Ovary (tissue), 9 donors: ENCODE measurements around the gene NFE2L3. TPM values are rescaled to one million over a fixed set of nuclear protein-coding genes. Genes with fewer than 3 reads are reported as not detected.
"Not testable (repeated sequence)": the region's sequence is repeated elsewhere in the genome, so short reads cannot be mapped to it uniquely, and the experiment has no call there.

Experiments used
- DNase-seq, 5 donors: peaks; one replicate each; pipeline ENCODE4 v3.0.0-alpha.2; 2019 to 2020
- H3K27ac ChIP-seq, 2 donors: fragments of 200-600 bp; one replicate each; pipeline versions ENCODE4 v1.5.1 to v1.8.0; 2019 to 2022
- H3K27me3 ChIP-seq: fragments of 200-600 bp; one replicate; pipeline ENCODE4 v1.8.0; 2022
- H3K36me3 ChIP-seq: fragments of 200-600 bp; sonication (generic); one replicate; pipeline ENCODE4 v1.5.1; 2019
- H3K4me1 ChIP-seq: one replicate; pipeline ENCODE4 v1.8.1; 2013; ENCODE audit warnings: mild to moderate bottlenecking, moderate library complexity; ENCODE audit not compliant: insufficient read depth
- H3K4me3 ChIP-seq: fragments of 200-600 bp; sonication (generic); one replicate; pipeline ENCODE4 v1.5.1; 2017
- H3K9me3 ChIP-seq, 2 donors: fragments of 200-600 bp in 1 of 2; sonication (generic) in 1 of 2; one replicate each; pipeline versions ENCODE4 v1.5.1 to v1.8.1; 2013 to 2019; ENCODE audit warnings: mild to moderate bottlenecking in 1 of 2, moderate library complexity in 1 of 2
- EP300 ChIP-seq: sonication (generic); formaldehyde crosslinking; IDR thresholded peaks from one replicate; pipeline ENCODE4 v1.6.1; 2017; ENCODE audit warnings: antibody characterized with exemption
- POLR2A ChIP-seq: fragments of 450-650 bp; IDR thresholded peaks from one replicate; pipeline ENCODE4 v1.6.1; 2017; ENCODE audit warnings: antibody characterized with exemption, mild to moderate bottlenecking, moderate library complexity
- WGBS, 3 donors: extraction: QIAGEN DNeasy Blood & Tissue Kit in 1 of 3; methylation state at CpG; one replicate each; pipeline versions ENCODE4 v1.1.5 to v1.1.7; 2013 to 2017; 5-methylcytosine and 5-hydroxymethylcytosine counted together
- intact Hi-C, 4 donors: fragments of 100-400 bp; cut with DNase I; formaldehyde crosslinking; loops; one replicate each; pipeline versions ENCODE4 v1.11.0 to v1.15.1; 2022 to 2023
- polyA plus RNA-seq, 2 donors: library from polyadenylated mRNA; stranded (reverse); fragments of 200-250 nt in 1 of 2; fragments of 350-450 nt in 1 of 2; fragmentation: Illumina TruSeq in 1 of 2; extraction: RNeasy Lipid Tissue Mini Kit (QIAGEN cat#74804) in 1 of 2; gene quantifications; one replicate each; pipeline ENCODE4 v1.2.3, GENCODE V29; 2013 to 2014
- total RNA-seq, 7 donors: library from RNA; depleted of rRNA in 2 of 7; stranded (reverse); fragments of >200 nt in 2 of 7; fragmentation: NEBNext Ultra II Directional in 3 of 7; extraction: Animal tissue kit (Norgen Biotek cat#: 25700) in 3 of 7; gene quantifications; one replicate each; pipeline versions ENCODE4 v1.1.0 to v1.2.4, GENCODE V29; 2016 to 2023
- TF ChIP-seq, protein P1 (sequence below), 3 donors: fragments of 450-650 bp in 2 of 3; fragments of 200-600 bp in 1 of 3; IDR thresholded peaks; one replicate each; pipeline versions ENCODE4 v1.5.1 to v1.8.0; 2016 to 2022; ENCODE audit warnings: antibody characterized with exemption in 3 of 3, mild to moderate bottlenecking in 1 of 3
- donor health status: DM: no; HTN: no; CAD: no; lungs with moderate emphysema.
- donor health status: DM: no; HTN: no; CAD: no.
- donor health status: Bipolar disorder and iron deficiency.
- donor health status: DM: yes; HTN: yes; CAD: no.
- donor health status: DM: no; HTN: no; CAD: no.
- donor health status: DM: yes; HTN: yes; CAD: no.

The NFE2L3 gene
- total and polyA plus RNA-seq, 9 donors = 0.45 to 6.1 (median 1.1) TPM

DNA sequence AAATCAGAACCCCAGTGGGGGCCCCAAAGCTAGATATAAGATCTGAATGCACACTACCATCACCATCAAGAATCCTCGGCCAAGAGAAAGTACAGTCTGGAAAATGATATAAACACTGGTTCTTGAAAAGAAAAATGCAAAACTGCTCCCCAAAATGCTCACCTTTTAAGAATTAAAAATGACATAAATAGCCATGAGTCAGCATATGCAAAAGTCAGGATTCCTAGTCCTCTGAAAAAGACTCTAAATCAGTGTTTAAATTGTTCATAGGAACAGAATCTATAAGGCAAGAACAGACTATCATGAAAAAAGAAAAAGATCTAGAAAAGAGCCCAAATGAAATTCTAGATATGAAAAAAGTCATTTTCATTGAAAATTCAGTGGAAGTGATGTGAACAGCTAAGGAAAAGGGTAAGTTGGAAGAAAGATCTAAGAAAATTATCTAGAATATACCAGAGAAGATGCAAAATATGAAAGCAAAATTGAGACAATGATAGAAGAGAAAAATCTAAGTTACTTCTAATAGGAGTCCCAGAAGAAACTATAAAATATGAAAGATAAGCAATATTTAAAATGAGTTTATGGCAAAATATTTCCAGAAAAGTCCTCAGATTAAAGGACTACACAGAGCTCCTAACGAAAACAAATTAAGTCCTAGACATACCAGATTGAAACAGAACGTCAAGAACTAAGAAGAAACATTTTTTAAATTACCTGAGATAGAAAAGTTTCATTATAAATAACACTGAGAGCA, 29.7 kb downstream of the NFE2L3 start:
- DNase-seq = no peak
- intact Hi-C loops = no loop called here
- Histone ChIP-seq H3K27ac (no peak overlapping the region), H3K4me1 (no peaks in the 10 kb centered on the region), H3K4me3 (no peak overlapping the region), H3K27me3 (no peaks in the 10 kb centered on the region), H3K9me3 (no peaks in the 10 kb centered on the region), H3K36me3 (no peaks in the 10 kb centered on the region)
- TF ChIP-seq POLR2A (no peak), EP300 (no peak)
- TF ChIP-seq, protein P1, sequence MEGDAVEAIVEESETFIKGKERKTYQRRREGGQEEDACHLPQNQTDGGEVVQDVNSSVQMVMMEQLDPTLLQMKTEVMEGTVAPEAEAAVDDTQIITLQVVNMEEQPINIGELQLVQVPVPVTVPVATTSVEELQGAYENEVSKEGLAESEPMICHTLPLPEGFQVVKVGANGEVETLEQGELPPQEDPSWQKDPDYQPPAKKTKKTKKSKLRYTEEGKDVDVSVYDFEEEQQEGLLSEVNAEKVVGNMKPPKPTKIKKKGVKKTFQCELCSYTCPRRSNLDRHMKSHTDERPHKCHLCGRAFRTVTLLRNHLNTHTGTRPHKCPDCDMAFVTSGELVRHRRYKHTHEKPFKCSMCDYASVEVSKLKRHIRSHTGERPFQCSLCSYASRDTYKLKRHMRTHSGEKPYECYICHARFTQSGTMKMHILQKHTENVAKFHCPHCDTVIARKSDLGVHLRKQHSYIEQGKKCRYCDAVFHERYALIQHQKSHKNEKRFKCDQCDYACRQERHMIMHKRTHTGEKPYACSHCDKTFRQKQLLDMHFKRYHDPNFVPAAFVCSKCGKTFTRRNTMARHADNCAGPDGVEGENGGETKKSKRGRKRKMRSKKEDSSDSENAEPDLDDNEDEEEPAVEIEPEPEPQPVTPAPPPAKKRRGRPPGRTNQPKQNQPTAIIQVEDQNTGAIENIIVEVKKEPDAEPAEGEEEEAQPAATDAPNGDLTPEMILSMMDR (IDR thresholded peaks at IDR 0.05) = no peak
- 45 to 54% (median 51%) methylated on average over 3 of the region's 3 CpGs for WGBS, 3 donors

DNA sequence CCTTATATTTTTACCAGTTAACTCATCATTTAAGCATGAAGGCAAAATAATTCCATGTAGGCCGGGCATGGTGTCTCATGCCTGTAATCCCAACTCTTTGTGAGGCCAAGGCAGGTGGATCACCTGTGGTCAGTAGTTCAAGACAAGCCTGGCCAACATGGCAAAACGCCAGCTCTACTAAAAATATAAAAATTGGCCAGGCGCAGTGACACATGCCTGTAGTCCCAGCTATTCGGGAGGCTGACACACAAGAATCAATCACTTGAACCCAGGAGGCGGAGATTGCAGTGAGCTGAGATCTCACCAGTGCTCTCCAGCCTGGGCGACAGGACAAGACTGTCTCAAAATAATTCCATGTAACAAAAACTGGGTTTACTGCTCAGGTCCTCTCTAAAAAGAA, 30.3 kb downstream of the NFE2L3 start:
- no peak overlapping the region for H3K4me3 ChIP-seq
- no peak overlapping the region for H3K27ac ChIP-seq
- H3K4me1 ChIP-seq = no peaks in the 10 kb centered on the region
- DNase-seq = peak in 1 of 5 donors; percentile 23
- no peaks in the 10 kb centered on the region for H3K27me3 ChIP-seq
- intact Hi-C loops = no loop called here
- 59 to 70% (median 64%) methylated on average over 6 of the region's 6 CpGs for WGBS, 3 donors
- H3K36me3 ChIP-seq = no peaks in the 10 kb centered on the region
- H3K9me3 ChIP-seq = no peaks in the 10 kb centered on the region
- TF ChIP-seq EP300 = no peak
- TF ChIP-seq, protein P1 (IDR thresholded peaks at IDR 0.05) = no peak

DNA sequence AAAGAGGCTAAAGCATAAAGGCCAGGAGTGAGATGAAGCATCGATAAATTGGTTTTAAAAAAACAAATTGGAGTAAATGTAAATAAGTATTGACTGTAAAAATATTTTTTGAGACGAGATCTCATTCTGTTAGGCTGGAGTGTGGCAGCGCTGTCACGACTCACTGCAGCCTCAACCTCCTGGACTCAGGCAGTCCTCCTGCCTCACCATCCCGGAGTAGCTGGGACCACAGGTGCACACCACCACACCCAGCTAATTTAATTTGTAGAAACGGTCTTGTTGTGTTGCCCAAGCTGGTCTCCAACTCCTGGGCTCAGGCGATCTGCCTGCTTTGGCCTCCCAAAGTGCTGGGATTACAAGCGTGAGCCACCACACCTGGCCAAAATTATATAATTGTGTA, 30.7 kb downstream of the NFE2L3 start:
- Histone ChIP-seq H3K9me3 (no peaks in the 10 kb centered on the region), H3K4me1 (no peaks in the 10 kb centered on the region), H3K4me3 (no peak overlapping the region), H3K27me3 (no peaks in the 10 kb centered on the region), H3K27ac (no peak overlapping the region), H3K36me3 (no peaks in the 10 kb centered on the region)
- intact Hi-C loops = no loop called here
- 71 to 77% (median 77%) methylated on average over 8 of the region's 8 CpGs for WGBS, 3 donors
- TF ChIP-seq EP300 = no peak
- TF ChIP-seq, protein P1 (IDR thresholded peaks at IDR 0.05) = no peak
- no peak for DNase-seq

DNA sequence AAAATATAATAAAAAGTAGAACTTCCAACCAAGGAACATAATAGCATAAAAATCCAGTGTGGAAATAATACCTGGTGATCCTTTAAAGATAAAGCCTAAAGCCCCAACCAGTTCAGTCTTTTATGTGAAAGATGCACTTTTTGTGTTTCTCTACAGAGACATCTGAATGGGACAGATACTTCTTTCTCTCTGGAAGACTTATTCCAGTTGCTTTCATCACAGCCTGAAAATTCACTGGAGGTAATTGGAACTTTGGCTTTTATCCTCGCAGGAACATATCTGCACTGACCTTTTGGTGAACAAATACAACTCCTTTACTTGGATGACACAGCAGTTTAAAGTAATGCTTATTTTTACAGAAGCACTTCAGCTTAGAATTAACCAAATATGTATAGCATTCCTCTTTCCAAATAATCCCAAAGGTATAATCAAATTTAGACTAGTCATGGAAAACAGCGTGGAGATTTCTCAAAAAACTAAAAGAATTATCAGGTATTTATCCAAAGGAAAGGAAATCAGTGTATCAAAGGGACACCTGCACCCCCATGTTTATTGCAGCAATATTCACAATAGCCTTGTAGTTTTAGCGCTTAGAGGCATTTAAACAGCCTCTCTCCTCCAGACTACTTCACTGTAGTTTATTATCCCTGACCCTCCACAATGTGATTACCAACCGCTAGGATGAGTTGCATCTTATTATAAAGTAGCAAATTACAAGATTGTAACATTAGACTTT, 31.7 kb downstream of the NFE2L3 start:
- Histone ChIP-seq H3K4me1 (no peaks in the 10 kb centered on the region), H3K27ac (no peak overlapping the region), H3K4me3 (no peak overlapping the region), H3K27me3 (no peaks in the 10 kb centered on the region), H3K36me3 (no peaks in the 10 kb centered on the region), H3K9me3 (no peaks in the 10 kb centered on the region)
- intact Hi-C loops = no loop called here
- no peak for DNase-seq
- TF ChIP-seq, protein P1 (IDR thresholded peaks at IDR 0.05) = no peak
- no peak for TF ChIP-seq EP300
- no peak for TF ChIP-seq POLR2A
- 23 to 35% (median 24%) methylated on average over 4 of the region's 4 CpGs for WGBS, 3 donors

DNA sequence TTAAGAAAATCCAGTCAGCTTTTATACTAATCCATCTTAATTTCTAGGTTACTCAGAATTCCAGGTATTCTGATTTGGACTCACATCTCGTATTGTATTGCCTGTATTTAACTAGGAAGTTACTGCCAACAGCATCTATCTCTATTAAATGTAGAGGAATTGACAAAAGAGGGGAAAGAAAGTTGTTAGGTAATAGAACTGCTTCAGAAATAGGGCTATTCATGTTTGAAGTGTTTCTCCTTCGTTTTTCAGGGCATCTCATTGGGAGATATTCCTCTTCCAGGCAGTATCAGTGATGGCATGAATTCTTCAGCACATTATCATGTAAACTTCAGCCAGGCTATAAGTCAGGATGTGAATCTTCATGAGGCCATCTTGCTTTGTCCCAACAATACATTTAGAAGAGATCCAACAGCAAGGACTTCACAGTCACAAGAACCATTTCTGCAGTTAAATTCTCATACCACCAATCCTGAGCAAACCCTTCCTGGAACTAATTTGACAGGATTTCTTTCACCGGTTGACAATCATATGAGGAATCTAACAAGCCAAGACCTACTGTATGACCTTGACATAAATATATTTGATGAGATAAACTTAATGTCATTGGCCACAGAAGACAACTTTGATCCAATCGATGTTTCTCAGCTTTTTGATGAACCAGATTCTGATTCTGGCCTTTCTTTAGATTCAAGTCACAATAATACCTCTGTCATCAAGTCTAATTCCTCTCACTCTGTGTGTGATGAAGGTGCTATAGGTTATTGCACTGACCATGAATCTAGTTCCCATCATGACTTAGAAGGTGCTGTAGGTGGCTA, 32.5 kb downstream of the NFE2L3 start:
- H3K9me3 ChIP-seq, H3K27me3 ChIP-seq, H3K4me3 ChIP-seq, H3K27ac ChIP-seq, DNase-seq, H3K4me1 ChIP-seq, H3K36me3 ChIP-seq, intact Hi-C loops: not testable (repeated sequence)
- WGBS, 3 donors = 42 to 52% (median 47%) methylated on average over 4 of the region's 4 CpGs
